OCI-M2 (cell line): ENCODE data around the gene SEL1L2.
"Not testable (repeated sequence)": the region's sequence is repeated elsewhere in the genome, so short reads cannot be mapped to it uniquely, and the experiment has no call there.

ENCODE experiments used
- DNase-seq: peaks from one replicate; lab custom pipeline; 2025; ENCODE audit not compliant: unreplicated experiment; lab: John Stamatoyannopoulos, UW

Gene SEL1L2, protein sequence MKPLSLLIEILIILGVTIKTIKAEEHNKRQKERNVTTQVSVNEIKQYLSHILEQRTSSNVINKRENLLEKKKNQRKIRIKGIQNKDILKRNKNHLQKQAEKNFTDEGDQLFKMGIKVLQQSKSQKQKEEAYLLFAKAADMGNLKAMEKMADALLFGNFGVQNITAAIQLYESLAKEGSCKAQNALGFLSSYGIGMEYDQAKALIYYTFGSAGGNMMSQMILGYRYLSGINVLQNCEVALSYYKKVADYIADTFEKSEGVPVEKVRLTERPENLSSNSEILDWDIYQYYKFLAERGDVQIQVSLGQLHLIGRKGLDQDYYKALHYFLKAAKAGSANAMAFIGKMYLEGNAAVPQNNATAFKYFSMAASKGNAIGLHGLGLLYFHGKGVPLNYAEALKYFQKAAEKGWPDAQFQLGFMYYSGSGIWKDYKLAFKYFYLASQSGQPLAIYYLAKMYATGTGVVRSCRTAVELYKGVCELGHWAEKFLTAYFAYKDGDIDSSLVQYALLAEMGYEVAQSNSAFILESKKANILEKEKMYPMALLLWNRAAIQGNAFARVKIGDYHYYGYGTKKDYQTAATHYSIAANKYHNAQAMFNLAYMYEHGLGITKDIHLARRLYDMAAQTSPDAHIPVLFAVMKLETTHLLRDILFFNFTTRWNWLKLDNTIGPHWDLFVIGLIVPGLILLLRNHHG

DNA sequence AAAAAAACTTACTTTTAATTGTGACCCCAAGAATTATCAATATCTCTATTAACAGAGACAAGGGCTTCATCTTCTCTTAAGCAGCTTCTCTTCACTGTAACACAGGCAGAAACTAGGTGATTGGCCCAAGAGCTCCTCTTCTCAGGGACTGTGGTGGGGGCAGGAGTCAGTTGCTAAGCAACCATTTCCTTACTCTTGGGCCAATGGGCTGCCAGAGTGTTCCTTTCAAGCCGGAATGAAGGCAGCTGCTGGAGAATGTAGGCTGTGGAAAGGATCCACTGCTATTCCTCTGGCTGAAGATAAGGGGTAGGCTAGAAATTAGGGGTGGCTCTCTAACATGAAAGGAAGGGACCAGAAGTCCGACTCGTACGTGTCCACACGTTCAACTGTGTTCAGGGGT lies at the start of gene SEL1L2:
Gene SEL1L2, minus strand, starts transcription at position 150 of the 400 bp plus-strand sequence. Its CDS starts 80 bp downstream, at position 70.
- no peak for DNase-seq

DNA sequence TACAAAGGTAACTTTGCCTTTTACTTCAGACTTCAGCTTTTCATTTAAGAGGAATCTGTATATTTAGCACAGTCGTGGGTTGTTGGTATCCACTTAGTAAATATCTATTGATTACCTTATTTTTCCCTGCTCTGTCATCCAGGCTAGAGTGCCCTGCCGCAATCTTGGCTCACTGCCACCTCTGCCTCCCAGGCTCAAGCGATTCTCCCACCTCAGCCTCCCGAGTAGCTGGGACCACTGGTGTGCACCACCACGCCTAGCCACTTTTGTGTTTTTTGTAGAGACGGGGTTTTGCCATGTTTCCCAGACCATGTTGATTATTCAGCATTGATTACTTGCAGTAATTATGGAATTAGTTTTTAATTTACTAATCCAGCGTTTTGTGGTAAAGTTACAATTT lies 46.2 kb upstream of the SEL1L2 start:
- no peak for DNase-seq

DNA sequence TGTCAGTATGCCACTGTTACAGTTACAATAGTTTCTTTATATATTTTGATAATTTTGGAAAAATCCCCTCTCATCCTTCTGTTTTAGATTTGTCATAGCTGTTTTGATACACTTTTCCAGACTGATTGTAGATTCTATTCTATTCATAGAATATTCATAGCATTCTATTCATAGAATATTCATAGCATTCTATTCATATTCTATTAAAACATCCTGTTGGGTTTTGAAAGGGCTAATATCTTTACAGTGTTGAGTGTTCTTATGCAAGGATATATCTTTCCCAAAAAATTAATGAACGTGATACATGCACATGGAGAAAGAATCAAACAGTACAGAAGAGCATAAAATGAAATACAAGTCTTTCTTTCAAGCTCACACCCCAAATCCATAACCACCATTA lies 42.9 kb upstream of the SEL1L2 start:
- no peak for DNase-seq

DNA sequence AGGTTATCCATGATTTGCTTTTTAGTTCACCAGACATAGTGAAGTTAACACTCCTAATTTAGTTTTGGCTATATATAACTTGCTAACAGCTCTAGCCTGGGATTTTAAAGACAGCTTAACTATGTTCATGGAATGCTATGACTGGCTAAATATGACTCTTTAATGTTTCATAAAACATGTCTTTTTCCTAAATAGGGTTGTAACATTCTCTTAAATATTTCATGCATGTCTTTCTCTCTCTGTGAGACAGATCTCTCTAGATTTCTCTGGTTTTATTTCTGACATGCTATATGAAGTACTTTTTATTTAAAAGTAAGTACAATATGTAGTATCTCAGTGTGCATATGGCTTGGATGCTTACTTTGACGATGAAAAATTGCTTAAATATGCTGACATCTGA lies 40.6 kb upstream of the SEL1L2 start:
- DNase-seq = no peak

DNA sequence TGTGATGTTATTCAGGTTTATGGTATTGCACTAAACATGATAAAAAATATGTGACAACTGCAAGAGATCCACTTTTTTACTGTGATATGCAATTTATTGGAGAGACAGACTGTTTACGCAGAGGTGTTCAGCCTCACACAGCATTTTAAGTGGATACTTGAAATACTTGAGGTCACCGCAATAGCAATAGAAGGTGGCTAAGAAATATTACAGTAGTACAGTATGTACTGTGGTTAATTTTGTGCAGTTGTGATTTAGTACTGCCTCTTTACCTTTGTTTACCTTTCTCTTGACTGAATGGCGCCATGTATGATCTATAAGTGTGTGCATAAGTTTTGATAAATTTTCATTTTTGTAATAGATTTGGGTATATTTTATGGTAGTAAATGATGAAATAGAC lies 22.3 kb upstream of the SEL1L2 start:
- DNase-seq = no peak

DNA sequence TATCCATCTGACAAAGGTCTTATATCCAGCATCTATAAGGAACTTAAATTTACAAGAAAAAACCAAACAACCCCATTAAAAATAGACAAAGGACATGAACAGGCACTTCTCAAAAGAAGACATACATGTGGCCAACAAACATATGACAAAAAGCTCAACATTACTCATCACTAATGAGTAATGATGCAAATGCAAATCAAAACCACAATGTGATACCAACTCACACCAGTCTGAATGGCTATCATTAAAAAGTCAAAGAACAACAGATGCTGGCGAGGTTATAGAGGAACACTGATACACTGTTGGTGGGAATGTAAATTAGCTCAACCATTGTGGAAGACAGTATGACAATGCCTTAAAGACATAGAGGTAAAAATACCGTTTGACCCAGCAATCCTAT lies 18.8 kb upstream of the SEL1L2 start:
- DNase-seq = no peak

DNA sequence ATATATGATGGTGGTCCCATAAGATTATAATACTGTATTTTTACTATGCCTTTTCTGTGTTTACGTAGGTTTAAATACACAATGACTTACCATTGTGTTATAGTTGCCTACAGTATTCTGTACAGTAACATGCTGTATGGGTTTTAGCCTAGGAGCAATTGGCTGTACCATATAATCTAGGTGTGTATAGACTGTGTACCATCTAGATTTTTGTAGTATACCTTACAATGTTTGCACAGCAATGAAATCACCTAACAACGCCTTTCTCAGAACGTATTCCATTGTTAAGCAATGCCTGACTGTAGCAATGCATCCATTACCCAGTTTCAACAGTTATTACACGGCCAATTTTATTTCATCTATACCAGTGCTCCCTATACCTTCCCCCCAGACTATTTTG lies 15.6 kb upstream of the SEL1L2 start:
- DNase-seq = no peak

DNA sequence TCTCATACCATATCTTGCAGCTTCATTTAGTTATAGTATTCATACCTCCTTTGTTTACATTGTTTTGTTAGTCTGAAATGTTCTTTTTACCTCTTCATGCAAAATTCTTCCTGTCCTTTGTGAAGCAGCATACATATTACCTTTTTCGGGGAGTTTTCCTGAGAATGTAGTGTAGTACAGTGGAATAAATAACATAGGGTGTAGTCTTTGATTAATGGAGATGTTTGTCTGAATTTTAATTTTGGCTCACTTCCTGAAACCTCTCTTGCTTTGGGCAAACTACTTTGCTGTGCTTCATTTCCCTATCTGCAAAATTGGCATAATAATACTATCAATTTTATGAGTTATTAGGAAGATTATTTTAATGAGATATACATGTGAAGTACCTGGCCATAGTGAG lies 10.5 kb upstream of the SEL1L2 start:
- DNase-seq = no peak

DNA sequence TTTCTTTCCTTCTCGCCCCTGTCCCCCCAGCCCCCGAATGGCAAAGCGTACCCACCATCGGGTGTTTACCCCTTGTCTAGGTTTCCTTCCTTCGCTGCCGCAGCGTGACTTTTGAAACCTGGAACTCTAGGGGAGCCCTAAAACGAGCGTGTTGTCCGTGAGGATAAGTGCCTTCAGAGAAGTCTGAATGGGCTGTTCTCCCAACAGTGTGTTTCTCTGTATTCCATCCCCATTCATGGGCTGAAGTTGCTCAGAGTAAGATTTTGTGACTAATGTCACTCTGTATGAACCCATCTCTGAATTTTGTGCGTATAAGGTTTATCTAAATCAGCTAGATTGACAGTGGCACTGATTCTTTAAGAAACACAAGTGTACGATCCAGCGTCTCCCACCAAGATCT lies 5.9 kb upstream of the SEL1L2 start:
- no peak for DNase-seq

DNA sequence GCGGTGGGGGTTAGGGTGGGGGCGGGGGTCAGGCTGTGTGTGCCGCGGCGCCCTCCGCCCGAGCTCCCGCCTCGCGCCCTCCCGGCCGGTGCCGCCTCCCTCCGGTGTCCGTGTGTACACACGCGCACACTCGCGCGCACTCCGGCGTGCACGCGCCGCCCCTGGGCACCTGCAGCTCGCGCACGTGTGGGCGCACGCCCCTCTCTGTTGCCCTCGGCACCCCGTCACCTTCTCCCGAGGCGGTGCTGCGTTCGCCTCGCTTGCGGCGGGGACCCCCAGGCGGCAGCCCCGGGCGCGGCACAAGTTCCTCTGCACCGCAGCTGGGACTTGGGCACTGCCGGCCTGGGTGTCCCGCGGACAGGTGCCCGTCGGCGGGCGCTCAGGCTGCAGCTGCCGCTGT lies 5.4 kb upstream of the SEL1L2 start:
- DNase-seq = no peak

DNA sequence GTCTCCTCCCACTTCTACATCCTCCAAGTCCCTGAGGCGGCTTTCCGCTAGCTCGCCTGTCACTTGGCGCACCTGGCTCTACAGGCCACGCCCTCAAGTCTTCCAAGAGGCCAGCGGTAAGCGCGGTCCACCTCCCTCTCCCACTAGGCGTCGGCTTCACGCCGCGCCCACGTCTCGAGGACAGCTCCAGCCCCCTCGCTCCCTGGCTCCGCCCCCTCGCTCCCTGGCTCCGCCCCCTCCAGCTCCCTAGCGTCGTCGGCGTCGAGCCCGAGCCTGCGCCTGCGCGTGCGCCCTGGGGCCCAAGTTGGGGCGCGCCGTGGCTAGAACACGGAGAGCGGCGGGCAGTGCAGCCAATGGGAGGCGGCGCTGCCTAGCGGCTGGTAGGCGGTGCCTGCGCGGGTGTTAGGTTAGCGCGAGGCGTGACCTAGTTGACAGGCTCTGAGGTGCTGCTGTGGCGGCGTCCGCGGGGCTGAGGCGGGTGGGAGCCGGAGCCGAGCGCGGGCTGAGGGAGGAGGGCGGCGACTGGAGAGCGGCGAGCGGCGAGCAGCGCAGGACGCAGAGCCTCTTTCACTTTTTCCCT lies 4.8 kb upstream of the SEL1L2 start, which contains the start of gene MACROD2:
Gene MACROD2, plus strand, starts transcription at position 431 of the 580 bp plus-strand sequence.
- peak; percentile 92 for DNase-seq

DNA sequence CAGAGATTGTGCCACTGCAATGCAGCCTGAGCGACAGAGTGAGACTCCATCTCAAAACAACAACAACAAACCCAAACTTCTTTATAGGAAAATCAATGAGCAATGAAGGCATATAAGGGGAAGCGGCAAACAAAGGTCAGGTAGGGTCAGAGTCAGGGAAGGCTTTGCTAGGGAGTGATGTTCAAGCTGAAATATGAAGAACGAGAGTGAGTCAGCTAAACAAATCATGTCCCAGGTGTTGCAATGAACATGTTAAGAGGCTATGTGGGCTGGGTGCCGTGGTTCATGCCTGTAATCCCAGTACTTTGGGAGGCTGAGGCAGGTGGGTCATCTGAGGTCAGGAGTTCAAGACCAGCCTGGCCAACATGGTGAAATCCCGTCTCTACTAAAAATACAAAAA lies 1.5 kb upstream of the SEL1L2 start:
- not testable (repeated sequence) for DNase-seq

DNA sequence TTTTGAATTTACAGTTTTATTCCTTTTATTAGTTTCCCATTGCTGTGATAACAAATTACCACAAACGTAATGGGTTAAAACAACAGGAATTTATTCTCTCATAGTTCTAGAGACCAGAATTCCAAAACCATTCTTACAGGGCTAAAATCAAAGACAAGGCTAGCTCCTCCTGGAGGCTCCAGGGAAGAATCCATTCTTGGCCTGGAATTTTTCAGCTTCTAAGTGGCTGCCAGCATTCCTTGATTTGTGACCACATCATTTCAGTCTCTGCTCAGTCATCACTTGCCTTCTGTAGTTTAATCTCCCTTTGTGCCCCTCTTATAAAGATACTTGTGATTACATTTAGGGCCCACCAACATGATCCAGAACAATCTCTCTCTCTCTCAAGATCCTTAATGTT lies 897 bp upstream of the SEL1L2 start:
- no peak for DNase-seq

DNA sequence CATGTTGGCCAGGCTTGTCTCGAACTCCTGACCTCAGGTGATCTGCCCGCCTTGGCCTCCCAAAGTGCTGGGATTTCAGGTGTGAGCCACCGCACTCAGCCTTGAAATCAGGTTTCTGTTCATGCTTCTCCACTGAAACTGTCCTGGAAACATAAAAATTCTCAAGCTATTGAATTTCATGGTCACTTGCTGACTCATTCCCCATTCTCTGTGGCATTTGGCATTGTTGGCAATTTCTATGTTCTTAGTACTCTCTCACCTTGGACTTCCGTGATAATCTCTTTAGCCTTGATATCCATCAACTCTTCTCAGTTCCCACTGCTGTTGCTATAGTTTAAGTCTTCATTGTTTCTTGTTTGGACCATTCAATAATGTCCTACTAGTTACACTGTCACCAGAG lies 6.2 kb downstream of the SEL1L2 start:
- no peak for DNase-seq

DNA sequence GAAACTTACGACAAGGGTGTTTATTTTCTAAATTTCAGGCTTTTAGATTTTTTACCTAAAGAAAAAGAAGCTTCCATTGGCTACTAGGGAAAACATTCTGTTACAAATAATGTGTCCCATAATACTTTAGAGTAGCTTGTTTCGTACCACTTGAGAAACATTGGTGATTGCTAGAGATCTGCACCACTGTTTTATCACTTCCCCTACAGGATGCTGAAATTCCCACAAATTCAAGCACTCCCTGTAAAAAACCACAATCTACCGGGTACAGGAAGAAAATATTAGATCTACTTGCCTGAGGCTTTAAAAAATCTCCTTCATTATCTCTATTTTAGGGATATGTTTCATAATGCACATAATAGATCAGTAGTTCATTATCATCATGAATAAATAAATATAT lies 29.9 kb downstream of the SEL1L2 start:
- no peak for DNase-seq

DNA sequence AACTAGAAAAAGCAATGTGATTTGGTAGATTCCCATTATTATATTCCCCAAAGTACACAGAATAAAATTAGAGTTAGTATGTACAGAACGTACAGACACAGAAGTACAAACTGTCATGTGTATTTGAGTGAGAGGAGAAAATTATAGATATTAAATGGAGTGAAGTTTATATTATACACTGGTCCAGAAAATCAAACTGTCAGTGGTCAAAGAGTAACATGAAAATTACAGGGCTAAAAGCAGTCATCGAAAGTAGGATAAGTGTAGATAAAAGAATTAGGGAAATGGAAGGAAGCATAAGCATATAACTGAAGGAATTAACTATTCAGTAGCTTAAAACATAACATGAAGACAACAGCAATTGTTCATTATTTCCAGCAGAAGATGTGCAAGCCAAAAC lies 30.3 kb downstream of the SEL1L2 start:
- no peak for DNase-seq

DNA sequence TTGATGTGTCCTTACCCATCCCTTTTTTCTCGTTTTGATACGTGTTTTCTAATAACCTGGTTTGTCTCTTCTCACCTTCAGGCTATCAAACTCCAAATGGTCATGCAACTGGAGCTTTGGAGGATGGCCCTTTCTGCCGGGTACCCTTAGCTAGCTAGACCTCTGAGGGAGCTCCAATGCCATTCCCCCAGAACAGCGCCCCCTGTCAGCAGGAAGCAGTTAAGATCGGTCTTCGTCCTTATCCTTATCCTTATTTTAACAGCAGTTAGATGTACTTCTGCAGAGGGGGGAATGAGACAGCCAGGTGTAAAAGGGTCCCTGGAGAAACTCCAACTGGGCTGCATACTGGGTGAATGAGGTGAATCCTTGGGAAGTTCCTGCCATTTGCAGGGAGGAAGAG lies 37.2 kb downstream of the SEL1L2 start:
- no peak for DNase-seq

DNA sequence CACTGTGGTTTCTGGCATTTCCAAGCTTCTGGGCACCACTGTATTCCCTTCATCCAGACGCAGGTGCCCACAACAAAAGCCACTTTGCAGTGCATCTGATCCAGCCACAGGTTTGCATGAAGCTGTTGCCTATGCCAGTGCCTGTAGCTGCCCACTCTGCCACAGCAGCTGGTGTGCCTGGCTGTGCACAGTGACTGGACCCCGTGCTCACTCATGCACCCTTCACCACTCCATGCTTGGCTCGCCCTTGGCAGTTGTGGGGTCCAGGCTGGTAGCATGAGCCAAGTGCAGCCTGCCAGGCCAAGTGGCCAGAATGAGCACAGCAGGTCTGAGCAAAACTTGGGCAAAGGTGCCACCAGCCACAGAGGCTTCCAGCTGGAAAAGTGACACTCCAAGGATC lies 42.7 kb downstream of the SEL1L2 start:
- no peak for DNase-seq

DNA sequence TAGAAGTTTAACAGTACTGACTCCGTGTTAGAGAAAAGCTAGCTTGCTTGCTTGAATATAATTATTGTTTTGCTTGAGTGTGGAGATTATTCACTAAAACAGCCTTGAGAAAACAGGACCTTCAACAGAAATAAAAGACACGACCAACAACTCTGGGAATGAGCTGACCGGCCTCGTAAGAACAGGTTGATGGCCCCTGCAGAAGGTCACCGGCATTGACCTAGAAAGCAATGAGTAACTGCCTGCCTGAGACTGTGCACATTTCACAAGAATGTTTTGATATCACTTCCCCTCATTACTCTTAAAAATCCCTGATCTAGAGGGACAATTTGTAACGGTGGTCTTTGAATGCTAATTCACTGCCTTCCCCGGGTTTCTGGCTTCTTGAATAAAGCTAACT lies 49.4 kb downstream of the SEL1L2 start:
- no peak for DNase-seq

DNA sequence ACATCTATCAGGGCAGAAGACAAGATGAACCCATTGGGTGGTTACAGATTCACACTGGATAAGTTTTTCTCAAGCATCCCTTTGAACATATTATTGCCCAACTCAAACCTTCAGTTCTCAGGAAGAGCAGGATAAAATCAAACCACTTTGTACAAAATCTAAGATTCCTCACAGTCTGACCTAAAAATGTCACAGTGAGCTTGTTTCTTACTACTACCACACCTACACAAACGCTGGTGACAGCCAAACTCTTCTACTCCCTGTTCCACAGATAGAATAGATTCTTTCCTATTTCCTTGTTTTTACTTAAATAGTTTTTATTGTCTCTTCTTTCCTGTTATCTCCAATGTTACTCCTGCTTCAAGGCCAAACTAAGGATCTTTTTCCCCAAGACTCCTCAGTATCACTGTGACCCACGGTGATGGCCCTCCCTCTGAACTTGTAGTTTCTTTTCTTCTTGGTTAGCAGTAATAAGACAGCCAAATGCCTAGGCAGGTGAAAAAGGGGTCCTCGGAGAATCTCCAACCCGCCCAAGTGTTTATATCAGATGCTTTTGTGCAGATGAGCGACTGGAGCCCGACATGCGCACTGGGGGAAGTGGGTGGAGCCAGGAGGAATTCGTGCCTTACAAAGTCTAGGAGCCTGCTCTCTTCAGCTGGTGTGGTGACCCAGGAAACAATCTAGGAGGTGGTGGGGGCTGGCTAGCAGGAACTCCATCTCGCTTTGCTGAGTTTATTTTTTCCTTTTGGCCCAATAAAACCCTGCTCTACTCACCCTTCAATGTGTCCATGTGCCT lies 53.4 kb downstream of the SEL1L2 start:
- DNase-seq = no peak
